Activated T-cell treated with anti-CD3 and anti-CD28 coated beads, Interleukin-2, amount 50 U/mL, for 24 hours (primary cell): Measurements from ENCODE around the gene LTB4R.

ENCODE experiments used
- DNase-seq: peaks from one replicate; pipeline ENCODE4 v3.0.0-alpha.2; 2020
- H3K27ac Mint-ChIP-seq: 2 replicates; pipeline ENCODE4 v1.8.0; 2020; ENCODE audit warnings: mild to moderate bottlenecking, mixed read lengths
- H3K27me3 Mint-ChIP-seq: 2 replicates; pipeline ENCODE4 v1.8.0; 2020; ENCODE audit warnings: mixed read lengths
- H3K36me3 Mint-ChIP-seq: 2 replicates; pipeline ENCODE4 v1.8.0; 2020; ENCODE audit warnings: low read depth, mixed read lengths
- H3K4me1 Mint-ChIP-seq: 2 replicates; pipeline ENCODE4 v1.8.0; 2020; ENCODE audit warnings: low read depth, mixed read lengths
- H3K4me3 Mint-ChIP-seq: 2 replicates; pipeline ENCODE4 v1.8.0; 2020; ENCODE audit warnings: mild to moderate bottlenecking, moderate library complexity, mixed read lengths
- H3K9me3 Mint-ChIP-seq: 2 replicates; pipeline ENCODE4 v1.8.0; 2020; ENCODE audit warnings: mixed read lengths

LTB4R gene, protein sequence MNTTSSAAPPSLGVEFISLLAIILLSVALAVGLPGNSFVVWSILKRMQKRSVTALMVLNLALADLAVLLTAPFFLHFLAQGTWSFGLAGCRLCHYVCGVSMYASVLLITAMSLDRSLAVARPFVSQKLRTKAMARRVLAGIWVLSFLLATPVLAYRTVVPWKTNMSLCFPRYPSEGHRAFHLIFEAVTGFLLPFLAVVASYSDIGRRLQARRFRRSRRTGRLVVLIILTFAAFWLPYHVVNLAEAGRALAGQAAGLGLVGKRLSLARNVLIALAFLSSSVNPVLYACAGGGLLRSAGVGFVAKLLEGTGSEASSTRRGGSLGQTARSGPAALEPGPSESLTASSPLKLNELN

DNA sequence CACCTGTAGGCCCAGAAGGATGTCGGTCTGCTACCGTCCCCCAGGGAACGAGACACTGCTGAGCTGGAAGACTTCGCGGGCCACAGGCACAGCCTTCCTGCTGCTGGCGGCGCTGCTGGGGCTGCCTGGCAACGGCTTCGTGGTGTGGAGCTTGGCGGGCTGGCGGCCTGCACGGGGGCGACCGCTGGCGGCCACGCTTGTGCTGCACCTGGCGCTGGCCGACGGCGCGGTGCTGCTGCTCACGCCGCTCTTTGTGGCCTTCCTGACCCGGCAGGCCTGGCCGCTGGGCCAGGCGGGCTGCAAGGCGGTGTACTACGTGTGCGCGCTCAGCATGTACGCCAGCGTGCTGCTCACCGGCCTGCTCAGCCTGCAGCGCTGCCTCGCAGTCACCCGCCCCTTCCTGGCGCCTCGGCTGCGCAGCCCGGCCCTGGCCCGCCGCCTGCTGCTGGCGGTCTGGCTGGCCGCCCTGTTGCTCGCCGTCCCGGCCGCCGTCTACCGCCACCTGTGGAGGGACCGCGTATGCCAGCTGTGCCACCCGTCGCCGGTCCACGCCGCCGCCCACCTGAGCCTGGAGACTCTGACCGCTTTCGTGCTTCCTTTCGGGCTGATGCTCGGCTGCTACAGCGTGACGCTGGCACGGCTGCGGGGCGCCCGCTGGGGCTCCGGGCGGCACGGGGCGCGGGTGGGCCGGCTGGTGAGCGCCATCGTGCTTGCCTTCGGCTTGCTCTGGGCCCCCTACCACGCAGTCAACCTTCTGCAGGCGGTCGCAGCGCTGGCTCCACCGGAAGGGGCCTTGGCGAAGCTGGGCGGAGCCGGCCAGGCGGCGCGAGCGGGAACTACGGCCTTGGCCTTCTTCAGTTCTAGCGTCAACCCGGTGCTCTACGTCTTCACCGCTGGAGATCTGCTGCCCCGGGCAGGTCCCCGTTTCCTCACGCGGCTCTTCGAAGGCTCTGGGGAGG lies at the start of gene LTB4R:
LTB4R (plus strand) TSS at position 857 of the 959 bp plus-strand sequence. CDS start 4,150 bp downstream, outside the sequence.
- Mint-ChIP-seq H3K4me1 (peaks cover 72% of the 10 kb centered on the region), H3K4me3 (peak within 1 kb of the TSS; percentile 80), H3K36me3 (peaks cover 75% of the 10 kb centered on the region), H3K27ac (peak within 1 kb of the TSS; percentile 87), H3K9me3 (no peaks in the 10 kb centered on the region), H3K27me3 (no peaks in the 10 kb centered on the region)
- DNase-seq, result peak; percentile 81

DNA sequence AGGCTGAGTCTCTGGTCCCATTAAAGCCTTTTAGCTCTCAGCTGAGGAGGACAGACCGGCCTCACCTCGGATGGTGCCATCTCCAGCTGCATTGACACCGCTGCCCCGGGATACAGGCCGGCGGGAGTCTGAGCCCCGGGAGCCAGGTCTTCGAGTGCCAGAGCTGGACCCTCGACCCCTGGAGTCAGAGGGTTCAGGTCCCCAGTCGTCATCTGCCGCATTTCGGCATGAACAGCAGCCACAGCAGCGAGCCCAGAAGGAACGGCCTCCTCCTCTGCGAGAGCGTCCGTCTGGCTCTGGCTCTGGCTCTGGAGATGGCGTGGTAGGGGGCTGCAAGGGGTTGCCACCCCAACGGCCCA lies 49.4 kb upstream of the LTB4R start:
- H3K27ac Mint-ChIP-seq, result no peak overlapping the region
- peaks cover 34% of the 10 kb centered on the region for H3K36me3 Mint-ChIP-seq
- H3K9me3 Mint-ChIP-seq, result no peaks in the 10 kb centered on the region
- H3K27me3 Mint-ChIP-seq, result no peaks in the 10 kb centered on the region
- DNase-seq, result no peak
- H3K4me1 Mint-ChIP-seq, result no peaks in the 10 kb centered on the region
- H3K4me3 Mint-ChIP-seq, result no peak overlapping the region

DNA sequence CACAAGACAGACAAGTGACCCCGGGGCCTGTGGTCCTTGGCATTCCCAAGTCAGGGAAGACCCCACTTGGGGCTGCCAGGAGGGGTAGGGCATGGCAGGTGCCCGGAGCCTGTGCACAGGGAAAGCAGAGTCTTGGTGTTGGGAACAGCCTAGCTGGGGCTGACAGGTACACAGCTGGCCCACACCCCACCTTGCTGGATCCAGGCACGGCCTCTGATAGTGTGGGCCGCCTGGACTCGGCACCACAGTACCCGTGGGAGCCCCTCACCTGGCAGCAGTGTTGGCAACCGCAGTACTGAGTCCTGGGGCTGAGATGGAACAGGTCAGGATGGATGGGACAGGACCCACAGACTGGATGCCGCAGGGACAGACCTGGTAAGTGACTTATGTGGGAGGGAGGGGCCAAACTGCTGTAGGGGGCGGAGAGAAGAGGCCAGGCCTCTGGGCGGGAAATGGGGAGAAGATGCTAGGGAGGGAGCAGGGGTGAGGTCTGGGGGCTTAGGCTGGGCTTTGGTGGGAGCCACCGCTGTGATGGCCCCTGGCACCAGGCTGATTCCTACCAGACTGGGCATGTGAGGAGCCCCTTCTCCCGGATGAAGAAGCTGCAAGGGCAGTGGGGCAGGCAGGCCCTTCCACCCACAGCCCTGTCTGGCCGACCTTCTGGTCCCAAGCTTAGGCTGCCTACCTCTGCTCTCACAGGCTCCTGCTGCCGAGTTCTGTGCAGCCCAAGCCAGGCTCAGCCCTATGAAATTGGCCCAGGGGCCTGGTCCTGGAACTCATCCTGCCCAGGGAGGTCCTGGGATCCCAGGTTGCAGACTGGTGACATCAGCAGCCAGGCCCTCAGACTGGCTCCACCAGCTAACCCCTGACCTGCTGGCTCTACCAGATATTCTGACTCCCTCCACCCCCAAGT lies 48.2 kb upstream of the LTB4R start, which contains the start of gene TGM1:
TGM1 (minus strand) TSS at position 357 of the 913 bp plus-strand sequence. CDS start 825 bp downstream, outside the sequence.
- H3K4me3 Mint-ChIP-seq, result no peak within 1 kb of the TSS
- no peaks in the 10 kb centered on the region for H3K27me3 Mint-ChIP-seq
- H3K27ac Mint-ChIP-seq, result no peak within 1 kb of the TSS
- H3K9me3 Mint-ChIP-seq, result no peaks in the 10 kb centered on the region
- DNase-seq, result no peak
- H3K36me3 Mint-ChIP-seq, result peaks cover 40% of the 10 kb centered on the region
- H3K4me1 Mint-ChIP-seq, result no peaks in the 10 kb centered on the region

DNA sequence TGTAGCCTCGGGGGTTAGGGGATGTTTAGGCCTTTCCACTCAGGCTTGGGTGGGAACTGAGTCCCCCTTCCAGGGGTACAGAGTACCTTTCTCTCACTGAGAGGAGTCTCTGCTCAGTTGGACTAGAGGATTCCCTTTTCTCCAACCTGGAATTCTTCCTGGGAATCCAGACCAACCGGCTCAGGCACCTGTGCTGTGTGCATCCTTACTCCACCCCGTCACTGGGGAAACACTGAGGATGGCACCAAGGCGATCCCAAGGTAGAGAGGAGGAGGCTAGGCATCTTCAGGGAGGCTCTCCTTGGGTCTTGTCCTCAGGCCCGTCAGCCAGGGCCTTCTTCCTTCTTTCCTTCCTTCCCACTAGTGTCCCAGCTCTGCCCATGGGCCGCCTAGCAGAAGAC lies 47.5 kb upstream of the LTB4R start:
- H3K9me3 Mint-ChIP-seq, result no peaks in the 10 kb centered on the region
- no peak for DNase-seq
- peaks cover 44% of the 10 kb centered on the region for H3K36me3 Mint-ChIP-seq
- H3K4me1 Mint-ChIP-seq, result no peaks in the 10 kb centered on the region
- no peak overlapping the region for H3K4me3 Mint-ChIP-seq
- no peaks in the 10 kb centered on the region for H3K27me3 Mint-ChIP-seq
- H3K27ac Mint-ChIP-seq, result no peak overlapping the region

DNA sequence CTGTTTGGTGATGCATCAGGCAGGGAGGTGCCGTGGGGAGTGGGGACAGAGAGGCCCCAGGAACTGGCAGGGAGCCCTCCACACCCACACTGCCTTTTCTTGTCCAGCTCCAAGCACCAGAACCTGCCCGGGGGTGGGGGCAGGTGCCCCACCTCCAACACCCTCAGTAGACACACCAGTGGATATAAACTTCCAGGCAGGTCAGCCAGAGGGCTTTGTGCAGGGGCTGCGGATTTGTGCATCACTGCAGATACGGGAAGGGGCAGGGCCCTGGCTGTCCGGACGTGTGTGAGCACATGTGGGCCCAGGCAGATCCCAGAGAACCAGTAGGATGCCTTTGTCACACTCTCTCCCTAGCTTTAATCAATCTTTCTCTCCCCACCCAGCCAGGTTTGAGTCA lies 47.0 kb upstream of the LTB4R start:
- no peak for DNase-seq
- H3K4me1 Mint-ChIP-seq, result no peaks in the 10 kb centered on the region
- no peak overlapping the region for H3K4me3 Mint-ChIP-seq
- peaks cover 47% of the 10 kb centered on the region for H3K36me3 Mint-ChIP-seq
- no peaks in the 10 kb centered on the region for H3K9me3 Mint-ChIP-seq
- peak overlapping the region; percentile 11 for H3K27ac Mint-ChIP-seq
- no peaks in the 10 kb centered on the region for H3K27me3 Mint-ChIP-seq

DNA sequence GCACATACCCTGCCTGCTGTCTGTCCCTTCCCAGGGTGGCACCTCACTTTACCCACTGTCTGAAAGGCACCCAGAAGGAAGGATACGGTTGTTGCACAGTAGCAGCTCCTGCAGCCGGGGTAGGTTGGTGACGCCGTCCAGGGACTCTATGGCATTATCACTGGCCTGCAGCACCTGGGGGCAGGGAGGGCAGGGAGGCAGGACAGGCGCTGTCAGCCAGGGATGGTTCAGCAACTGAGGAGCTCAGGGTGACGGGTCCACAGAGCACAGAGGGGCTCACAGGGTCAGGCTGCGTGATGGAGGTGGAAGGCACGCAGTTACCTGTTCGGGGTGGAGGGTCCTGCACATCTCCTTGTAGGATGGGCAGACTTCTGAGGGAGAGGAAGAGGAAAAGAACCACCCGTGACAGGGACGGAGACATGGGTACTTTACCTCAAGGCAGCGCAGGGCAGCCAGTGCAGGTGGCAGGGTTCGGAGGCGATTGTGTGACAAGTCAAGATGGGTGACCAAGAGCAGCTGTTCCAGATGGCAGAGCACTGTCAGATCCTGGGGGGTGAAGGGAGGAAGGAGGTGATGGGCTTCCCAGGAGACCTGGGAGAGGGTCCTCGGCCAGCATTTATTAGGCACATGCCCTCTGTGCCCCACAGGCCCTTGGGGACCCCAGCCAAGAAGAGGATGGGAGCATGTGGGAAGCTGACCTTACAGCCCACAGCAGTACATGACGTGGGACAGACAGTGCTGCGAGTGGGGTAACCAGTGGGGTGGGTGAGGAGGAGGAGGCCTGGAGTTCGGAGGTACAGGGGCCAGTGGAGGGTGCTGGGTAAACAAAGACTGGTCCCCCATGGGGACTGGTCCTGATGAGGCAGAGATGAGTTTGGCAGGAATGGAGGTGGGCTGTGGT lies 44.7 kb upstream of the LTB4R start:
- Mint-ChIP-seq H3K27ac (peak overlapping the region; percentile 61), H3K9me3 (no peaks in the 10 kb centered on the region), H3K36me3 (peaks cover 56% of the 10 kb centered on the region), H3K4me1 (peaks cover 12% of the 10 kb centered on the region), H3K27me3 (no peaks in the 10 kb centered on the region), H3K4me3 (no peak overlapping the region)
- no peak for DNase-seq

DNA sequence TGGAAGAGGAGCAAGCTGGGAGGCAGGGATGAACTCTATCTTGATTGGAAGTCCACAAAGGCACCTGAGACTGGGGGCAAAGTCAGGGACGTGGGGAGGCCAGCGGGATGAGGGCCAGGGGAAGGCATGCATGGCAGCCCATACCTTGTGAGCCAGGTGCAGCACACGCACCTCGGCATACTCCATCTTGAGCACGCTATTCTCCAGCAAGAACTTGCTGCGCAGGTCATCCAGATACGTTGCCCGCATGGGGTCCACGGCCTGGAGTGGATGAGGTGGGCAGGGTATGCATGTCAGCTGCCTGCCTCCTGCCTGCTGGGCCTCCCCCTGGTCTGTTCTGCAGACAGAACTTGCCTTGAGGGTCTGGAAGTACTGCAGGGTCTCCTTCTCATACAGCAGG lies 43.8 kb upstream of the LTB4R start:
- no peak for DNase-seq
- Mint-ChIP-seq H3K36me3 (peaks cover 56% of the 10 kb centered on the region), H3K4me1 (peaks cover 22% of the 10 kb centered on the region), H3K27ac (no peak overlapping the region), H3K9me3 (no peaks in the 10 kb centered on the region), H3K27me3 (no peaks in the 10 kb centered on the region), H3K4me3 (no peak overlapping the region)

DNA sequence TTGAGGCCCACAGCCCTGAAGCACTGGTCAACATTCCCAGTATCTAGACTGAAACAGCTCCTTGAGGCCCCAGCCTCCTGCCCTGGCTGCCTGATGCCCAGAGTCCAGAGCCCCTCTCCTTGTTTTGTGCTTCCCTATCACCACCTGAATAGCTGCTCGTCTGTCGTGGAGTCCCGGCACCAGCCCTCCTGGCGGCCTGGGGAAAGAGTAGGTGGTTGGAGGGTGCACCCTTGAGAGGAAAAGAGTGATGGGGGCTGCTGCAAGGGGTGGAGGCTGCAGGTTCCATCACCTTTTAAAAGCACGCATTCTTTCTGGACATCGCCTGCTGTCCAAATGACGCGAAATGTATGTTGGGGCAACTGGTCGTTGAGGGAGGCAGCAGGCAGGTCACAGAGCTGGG lies 43.1 kb upstream of the LTB4R start:
- H3K4me3 Mint-ChIP-seq, result no peak overlapping the region
- peaks cover 29% of the 10 kb centered on the region for H3K4me1 Mint-ChIP-seq
- no peak for DNase-seq
- no peaks in the 10 kb centered on the region for H3K9me3 Mint-ChIP-seq
- peaks cover 56% of the 10 kb centered on the region for H3K36me3 Mint-ChIP-seq
- H3K27ac Mint-ChIP-seq, result no peak overlapping the region
- H3K27me3 Mint-ChIP-seq, result no peaks in the 10 kb centered on the region

DNA sequence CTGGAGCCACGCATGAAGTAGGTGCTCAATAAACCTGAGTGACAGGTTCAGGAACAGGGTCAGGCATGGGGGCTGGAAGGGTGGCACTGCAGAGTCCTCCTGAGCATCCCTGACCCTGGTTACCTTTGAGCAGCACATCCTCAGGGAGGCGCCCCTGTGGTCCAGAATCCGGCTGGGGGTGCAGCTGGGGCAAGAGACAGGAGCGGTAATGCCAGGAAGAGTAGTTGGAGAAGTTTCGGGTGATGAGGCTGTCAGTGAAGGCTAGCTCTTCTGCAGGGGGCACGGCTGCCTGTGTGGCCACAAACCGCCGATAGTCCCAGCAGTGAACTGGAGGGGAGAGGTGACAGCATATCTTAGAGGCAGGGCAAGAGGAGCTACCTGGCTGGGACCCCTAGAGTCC lies 41.9 kb upstream of the LTB4R start:
- Mint-ChIP-seq H3K9me3 (no peaks in the 10 kb centered on the region), H3K27me3 (no peaks in the 10 kb centered on the region), H3K27ac (no peak overlapping the region), H3K36me3 (peaks cover 51% of the 10 kb centered on the region), H3K4me3 (no peak overlapping the region), H3K4me1 (peaks cover 40% of the 10 kb centered on the region)
- no peak for DNase-seq

DNA sequence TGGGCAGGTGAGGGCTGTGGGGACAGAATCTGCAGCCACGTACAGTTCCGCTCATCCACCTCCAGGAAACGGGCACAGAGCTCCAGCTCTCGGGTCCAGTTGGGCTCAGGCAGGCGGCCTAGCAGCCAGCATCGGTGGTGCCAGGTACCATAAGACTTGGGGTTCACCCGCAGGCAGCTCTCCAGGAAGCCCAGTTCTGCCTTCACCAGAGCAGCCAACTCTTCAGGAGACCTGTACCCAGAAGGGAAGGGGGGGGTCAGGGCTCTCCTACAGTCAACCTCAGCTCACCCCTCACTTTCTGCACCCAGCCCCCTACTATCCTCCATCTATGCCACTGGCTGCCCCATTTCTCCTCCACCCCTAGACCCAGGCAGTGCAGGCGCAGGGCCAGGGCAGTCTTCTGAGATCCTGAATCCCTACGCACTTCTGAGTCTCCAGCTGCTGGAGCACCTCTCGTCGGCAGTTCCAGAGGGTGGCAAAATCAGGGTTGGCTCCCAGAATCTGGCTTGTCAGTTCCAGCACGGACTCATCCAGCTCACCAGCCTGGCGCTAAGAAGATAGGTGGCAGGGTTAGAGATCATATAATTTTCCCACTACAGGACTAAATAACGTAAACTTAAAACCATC lies 41.3 kb upstream of the LTB4R start:
- Mint-ChIP-seq H3K27me3 (no peaks in the 10 kb centered on the region), H3K4me3 (peak overlapping the region; percentile 85), H3K4me1 (peaks cover 43% of the 10 kb centered on the region), H3K9me3 (no peaks in the 10 kb centered on the region), H3K27ac (peak overlapping the region; percentile 95), H3K36me3 (peaks cover 49% of the 10 kb centered on the region)
- no peak for DNase-seq

DNA sequence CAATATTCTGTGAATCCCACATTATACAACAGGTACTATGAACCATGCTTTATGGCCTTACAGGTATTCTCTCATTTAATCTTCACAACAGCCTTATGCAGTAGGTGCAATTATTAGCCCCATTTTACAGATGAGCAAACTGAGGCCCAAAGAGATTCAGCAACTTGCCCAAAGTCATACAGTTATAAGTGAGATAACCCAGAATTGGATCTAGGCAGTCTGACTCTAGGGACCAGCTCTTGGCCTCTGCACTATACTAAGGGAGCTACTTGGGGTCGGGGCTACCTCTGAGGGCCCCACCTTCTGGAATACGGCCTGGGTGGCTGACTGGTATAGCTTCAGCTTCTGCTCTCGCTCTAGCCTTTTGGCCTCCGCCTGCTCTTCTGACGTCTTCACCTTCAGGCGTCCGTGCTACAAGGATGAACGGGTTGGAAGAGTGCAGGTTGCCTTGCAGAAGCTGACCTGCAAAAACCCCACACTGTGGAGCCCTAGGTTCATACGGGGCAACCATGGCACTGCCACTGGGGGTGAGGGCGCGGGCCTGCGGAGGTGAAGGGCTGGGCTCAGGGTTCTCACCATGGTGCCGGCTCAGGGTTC lies 40.7 kb upstream of the LTB4R start:
- Mint-ChIP-seq H3K27ac (peak overlapping the region; percentile 95), H3K36me3 (peaks cover 45% of the 10 kb centered on the region), H3K9me3 (no peaks in the 10 kb centered on the region), H3K4me3 (peak overlapping the region; percentile 85), H3K4me1 (peaks cover 49% of the 10 kb centered on the region), H3K27me3 (no peaks in the 10 kb centered on the region)
- DNase-seq, result no peak

DNA sequence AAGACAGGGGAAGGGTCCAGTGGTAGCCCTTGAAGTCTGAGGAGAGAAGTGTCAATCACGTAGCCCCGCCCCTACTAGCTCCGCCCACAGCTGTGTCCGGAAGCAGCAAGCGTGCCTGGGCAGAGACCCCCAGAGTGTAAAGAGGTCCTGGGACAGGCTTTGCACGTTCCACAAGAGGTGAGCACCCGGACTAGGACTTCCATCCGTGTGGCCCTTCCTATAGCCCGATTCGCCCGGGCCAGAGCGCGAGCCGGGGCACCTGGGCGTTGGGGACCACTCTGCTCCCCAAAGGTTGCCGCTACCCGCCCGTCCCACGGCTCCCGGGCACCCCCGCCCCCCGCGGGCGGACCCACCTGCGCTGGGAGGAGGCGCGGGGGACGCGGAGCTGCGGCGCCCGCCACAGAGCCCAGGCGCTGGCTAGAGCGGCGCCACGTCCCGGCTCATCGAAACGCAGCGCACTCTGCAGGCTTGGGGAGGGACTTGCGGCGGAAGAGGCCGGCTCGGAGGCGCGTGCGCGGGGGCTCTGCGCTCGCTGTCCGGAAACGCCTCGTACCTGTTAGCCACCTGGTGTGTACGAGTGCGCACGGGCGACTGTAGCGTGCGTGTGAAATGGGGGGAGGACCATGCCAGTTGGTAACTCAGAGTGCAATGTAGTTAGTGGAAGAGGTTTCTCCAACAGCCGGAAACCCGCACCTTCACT lies 40.0 kb upstream of the LTB4R start, which contains the start of gene RABGGTA:
RABGGTA (minus strand) TSS at position 464 of the 700 bp plus-strand sequence. CDS start 482 bp downstream, outside the sequence.
- Mint-ChIP-seq H3K36me3 (peaks cover 38% of the 10 kb centered on the region), H3K4me1 (peaks cover 51% of the 10 kb centered on the region), H3K27me3 (no peaks in the 10 kb centered on the region), H3K9me3 (no peaks in the 10 kb centered on the region), H3K27ac (peak within 1 kb of the TSS; percentile 95), H3K4me3 (peak within 1 kb of the TSS; percentile 85)
- DNase-seq, result peak; percentile 90
